Measurements from ENCODE around the gene PYM1. TPM values are rescaled to one million over a fixed set of nuclear protein-coding genes. Genes with fewer than 3 reads are reported as not detected.

Gene PYM1
- total RNA-seq: 27.0 and 41.1 TPM in 2 replicates

GRCh38 chr12:55927588-55928502 is at the start of gene PYM1:
Gene PYM1, minus strand, starts transcription at chr12:55927894. Its CDS starts 133 bp downstream, at chr12:55927761.

DNA sequence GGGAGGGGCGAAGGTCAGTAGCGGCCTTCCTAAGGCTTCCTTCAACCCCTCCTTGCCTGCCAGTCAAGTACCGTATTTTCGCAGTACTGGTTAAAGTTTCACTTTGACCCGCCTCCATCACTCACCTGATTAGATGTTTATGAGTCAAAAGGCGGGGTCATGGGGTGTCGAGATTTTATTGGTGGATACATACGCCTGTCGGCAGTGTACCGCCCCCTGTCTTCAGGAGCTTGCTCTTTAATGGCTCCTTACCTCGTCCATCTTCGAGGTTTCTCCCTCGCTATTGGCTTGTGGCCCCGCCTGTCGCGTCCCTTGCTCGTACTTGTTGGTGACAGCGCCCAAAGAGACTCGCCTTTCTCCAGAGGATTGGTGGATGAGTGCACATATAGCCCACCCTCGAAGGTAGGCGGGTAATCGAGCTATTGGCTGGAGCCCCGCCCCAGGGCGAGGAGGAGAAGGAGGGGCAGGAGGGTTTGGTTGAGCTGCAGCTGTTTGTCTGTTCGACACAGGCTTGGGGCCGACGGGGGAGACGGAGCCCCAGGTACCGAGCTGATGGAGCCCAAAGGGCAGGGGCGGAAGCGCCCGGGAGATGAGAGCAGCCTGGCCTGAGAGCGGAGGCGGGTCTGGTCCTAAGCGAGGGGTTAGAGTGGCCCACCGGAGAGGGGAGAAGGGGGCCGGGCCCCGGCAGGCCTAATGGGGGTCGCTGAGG is 46.1 kb upstream of the PYM1 start, which contains the start of gene RAB5B:
Gene RAB5B, plus strand, starts transcription at position 480 of the 709 bp plus-strand sequence. CDS start 12,883 bp downstream, outside the sequence.

GRCh38 chr12:55966408-55967281 is 39.0 kb upstream of the PYM1 start, which contains the start of gene CDK2:
Gene CDK2, plus strand, starts transcription at chr12:55966830. Its CDS starts 179 bp downstream, at chr12:55967009.

DNA sequence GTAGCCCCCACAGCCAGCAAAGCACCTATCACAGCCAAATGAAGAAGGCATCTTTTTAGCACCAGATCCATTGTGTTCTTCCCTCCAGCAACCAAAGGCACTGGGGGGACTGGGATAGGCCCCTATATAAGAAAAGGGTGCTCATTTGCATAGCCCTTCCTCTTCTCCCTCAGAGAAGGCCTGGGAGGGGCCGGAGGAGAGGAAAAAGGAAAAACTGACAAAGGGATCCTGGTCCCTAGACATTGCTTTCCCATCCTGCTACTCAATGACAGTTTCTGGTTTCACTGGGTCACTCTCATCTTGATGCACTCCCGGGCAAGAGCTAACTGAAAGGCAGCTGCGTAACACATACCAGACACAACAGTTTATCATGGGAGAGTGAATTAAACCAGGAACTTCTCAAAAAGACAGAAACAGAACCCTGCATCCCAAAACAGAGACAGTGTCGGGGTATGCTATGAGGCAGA is 38.3 kb upstream of the PYM1 start, which contains the start of gene PMEL:
Gene PMEL, minus strand, starts transcription at position 102 of the 467 bp plus-strand sequence. Its CDS starts 31 bp downstream, at position 71.

DNA sequence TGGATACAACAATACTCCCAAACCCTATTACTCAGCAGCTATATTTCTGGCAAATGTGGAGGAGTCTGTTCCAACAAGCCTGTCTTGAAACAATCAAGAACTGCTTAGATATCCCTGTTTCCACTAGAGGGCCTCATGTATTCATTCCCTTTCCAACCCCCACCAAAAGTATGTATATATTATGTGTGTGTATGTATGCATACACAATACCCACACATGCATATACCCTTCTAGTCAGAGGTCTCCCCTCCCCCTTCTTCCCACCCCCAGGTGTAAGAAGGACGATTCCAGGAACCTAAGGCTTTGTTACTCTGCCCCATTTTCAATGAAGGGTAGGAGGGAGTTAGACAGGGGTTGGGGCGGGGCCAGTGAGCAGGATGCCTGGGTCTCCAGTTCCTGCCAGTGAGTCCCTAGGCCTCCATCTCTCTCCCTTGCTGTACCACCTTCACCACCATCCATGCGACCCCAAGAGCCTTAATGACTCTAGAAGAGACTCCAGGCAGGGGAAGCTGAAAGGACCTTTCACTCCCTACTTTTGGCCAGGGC is 3.1 kb upstream of the PYM1 start, which contains the start of gene DGKA:
Gene DGKA, plus strand, starts transcription at position 392 of the 546 bp plus-strand sequence. CDS start 5,342 bp downstream, outside the sequence.

Other genes starting within 250 kb of the PYM1 start
- 0.43 and 1.7 TPM in 2 replicates for gene ITGA7, start 220.0 kb downstream of the PYM1 start, total RNA-seq
- 34.5 and 34.7 TPM in 2 replicates for gene BLOC1S1, start 211.8 kb downstream of the PYM1 start, total RNA-seq
- gene RDH5, start 207.5 kb downstream of the PYM1 start, total RNA-seq: 1.1 and 1.2 TPM in 2 replicates
- gene CD63, start 198.9 kb downstream of the PYM1 start, total RNA-seq: 935 and 965 TPM in 2 replicates
- 0.43 and 0.72 TPM in 2 replicates for gene GDF11, start 184.8 kb downstream of the PYM1 start, total RNA-seq
- 64.2 and 75.2 TPM in 2 replicates for gene SARNP, start 110.2 kb downstream of the PYM1 start, total RNA-seq
- 26.9 and 38.6 TPM in 2 replicates for gene ORMDL2, start 109.9 kb downstream of the PYM1 start, total RNA-seq
- 36.2 and 41.2 TPM in 2 replicates for gene DNAJC14, start 98.3 kb downstream of the PYM1 start, total RNA-seq
- gene MMP19, start 85.0 kb downstream of the PYM1 start, total RNA-seq: 0.24 TPM in 1 of 2 replicates, not detected in the other
- 97.6 and 107 TPM in 2 replicates for gene DGKA, start 3.3 kb upstream of the PYM1 start, total RNA-seq
- 2.6 and 2.9 TPM in 2 replicates for gene PMEL, start 38.1 kb upstream of the PYM1 start, total RNA-seq
- gene CDK2, start 38.9 kb upstream of the PYM1 start, total RNA-seq: 9.4 and 26.5 TPM in 2 replicates
- 51.8 TPM in 2 replicates for gene RAB5B, start 46.2 kb upstream of the PYM1 start, total RNA-seq
- gene SUOX, start 69.4 kb upstream of the PYM1 start, total RNA-seq: 5.1 and 5.8 TPM in 2 replicates
- gene IKZF4, start 93.1 kb upstream of the PYM1 start, total RNA-seq: 0.24 TPM in 1 of 2 replicates, not detected in the other
- gene RPS26, start 114.0 kb upstream of the PYM1 start, total RNA-seq: 233 and 674 TPM in 2 replicates
- gene ERBB3, start 152.3 kb upstream of the PYM1 start, total RNA-seq: 22.9 and 29.6 TPM in 2 replicates
- 169 and 181 TPM in 2 replicates for gene PA2G4, start 176.7 kb upstream of the PYM1 start, total RNA-seq
- 2,930 and 4,402 TPM in 2 replicates for gene RPL41, start 188.7 kb upstream of the PYM1 start, total RNA-seq
- 2.2 and 2.8 TPM in 2 replicates for gene ZC3H10, start 190.4 kb upstream of the PYM1 start, total RNA-seq
- 241 and 358 TPM in 2 replicates for gene ESYT1, start 200.4 kb upstream of the PYM1 start, total RNA-seq
- gene MYL6B, start 224.7 kb upstream of the PYM1 start, total RNA-seq: 39.4 and 40.5 TPM in 2 replicates
- gene MYL6, start 230.5 kb upstream of the PYM1 start, total RNA-seq: 400 and 1,602 TPM in 2 replicates

All from tracheal epithelial cell (primary cell).